Measurements from ENCODE around the gene NOL6. TPM values are rescaled to one million over a fixed set of nuclear protein-coding genes. Genes with fewer than 3 reads are reported as not detected.
A peak's percentile ranks its signal among the peaks of the same experiment; 100 is the strongest.
"Not testable (repeated sequence)": the region's sequence is repeated elsewhere in the genome, so short reads cannot be mapped to it uniquely, and the experiment has no call there.

The NOL6 gene
- total RNA-seq, 6 experiments from 2014 or later: 57.9 to 69.2 (median 62.2) TPM

DNA sequence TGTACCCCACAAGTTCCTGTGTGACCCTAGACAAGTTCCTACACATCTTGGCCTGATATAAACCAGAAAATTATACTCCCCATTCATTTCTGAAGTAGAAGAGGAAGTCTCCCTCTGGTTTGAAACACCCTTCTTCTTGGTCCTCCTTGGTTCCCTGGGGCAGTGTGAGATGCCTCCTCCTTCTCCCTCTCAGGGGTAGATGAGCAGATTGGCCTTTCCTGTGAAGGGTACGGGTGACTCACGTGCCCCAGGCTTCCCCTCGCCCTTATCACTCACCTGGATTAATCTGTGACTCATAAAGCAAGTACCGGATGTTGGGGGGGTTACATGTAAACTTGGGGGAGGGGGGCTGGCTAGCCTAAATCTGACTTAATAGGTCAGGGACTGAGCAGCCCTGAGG lies 15.3 kb downstream of the NOL6 start:
- Mint-ChIP-seq H3K27ac (peak overlapping the region; percentile 55; the same call in 1 of the 2 replicates), H3K27me3 (ENCODE audit: insufficient read depth) (peaks cover 2% of the 10 kb centered on the region), H3K9me3 (no peaks in the 10 kb centered on the region), H3K4me1 (ENCODE audit: low read depth) (peaks cover 18% of the 10 kb centered on the region), H3K36me3 (ENCODE audit: low read depth) (0 out of 2 replicates have a peak, but pooled peaks cover 9% of the 10 kb centered on the region), H3K4me3 (no peak overlapping the region)
- TF ChIP-seq, protein P1, sequence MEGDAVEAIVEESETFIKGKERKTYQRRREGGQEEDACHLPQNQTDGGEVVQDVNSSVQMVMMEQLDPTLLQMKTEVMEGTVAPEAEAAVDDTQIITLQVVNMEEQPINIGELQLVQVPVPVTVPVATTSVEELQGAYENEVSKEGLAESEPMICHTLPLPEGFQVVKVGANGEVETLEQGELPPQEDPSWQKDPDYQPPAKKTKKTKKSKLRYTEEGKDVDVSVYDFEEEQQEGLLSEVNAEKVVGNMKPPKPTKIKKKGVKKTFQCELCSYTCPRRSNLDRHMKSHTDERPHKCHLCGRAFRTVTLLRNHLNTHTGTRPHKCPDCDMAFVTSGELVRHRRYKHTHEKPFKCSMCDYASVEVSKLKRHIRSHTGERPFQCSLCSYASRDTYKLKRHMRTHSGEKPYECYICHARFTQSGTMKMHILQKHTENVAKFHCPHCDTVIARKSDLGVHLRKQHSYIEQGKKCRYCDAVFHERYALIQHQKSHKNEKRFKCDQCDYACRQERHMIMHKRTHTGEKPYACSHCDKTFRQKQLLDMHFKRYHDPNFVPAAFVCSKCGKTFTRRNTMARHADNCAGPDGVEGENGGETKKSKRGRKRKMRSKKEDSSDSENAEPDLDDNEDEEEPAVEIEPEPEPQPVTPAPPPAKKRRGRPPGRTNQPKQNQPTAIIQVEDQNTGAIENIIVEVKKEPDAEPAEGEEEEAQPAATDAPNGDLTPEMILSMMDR (IDR thresholded peaks at IDR 0.05): no peak
- peak; percentile 14 for DNase-seq

DNA sequence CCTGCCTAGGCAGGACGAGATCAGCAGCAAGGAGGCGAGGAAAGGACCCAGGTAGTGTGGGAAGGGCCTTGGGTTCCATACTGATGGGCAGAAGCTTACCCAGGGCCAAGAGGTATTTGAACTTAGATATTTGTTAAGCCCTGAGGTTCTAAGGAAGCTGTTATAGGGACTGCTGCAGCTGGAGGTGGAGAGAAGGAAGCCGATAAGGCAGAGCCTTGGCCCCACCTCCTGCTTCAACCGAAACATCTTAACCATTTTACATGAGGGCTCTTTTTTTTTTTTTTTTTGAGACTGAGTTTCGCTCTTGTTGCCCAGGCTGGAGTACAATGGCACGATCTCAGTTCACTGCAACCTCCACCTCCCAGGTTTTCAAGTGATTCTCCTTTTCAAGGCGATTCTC lies 17.8 kb downstream of the NOL6 start:
- Mint-ChIP-seq H3K27ac (no peak overlapping the region), H3K9me3 (no peaks in the 10 kb centered on the region), H3K27me3 (ENCODE audit: insufficient read depth) (no peaks in the 10 kb centered on the region; the same call in 1 of the 2 replicates), H3K4me1 (ENCODE audit: low read depth) (peaks cover 30% of the 10 kb centered on the region), H3K36me3 (ENCODE audit: low read depth) (no peaks in the 10 kb centered on the region), H3K4me3 (no peak overlapping the region)
- DNase-seq: no peak
- TF ChIP-seq, protein P1 (IDR thresholded peaks at IDR 0.05): no peak

DNA sequence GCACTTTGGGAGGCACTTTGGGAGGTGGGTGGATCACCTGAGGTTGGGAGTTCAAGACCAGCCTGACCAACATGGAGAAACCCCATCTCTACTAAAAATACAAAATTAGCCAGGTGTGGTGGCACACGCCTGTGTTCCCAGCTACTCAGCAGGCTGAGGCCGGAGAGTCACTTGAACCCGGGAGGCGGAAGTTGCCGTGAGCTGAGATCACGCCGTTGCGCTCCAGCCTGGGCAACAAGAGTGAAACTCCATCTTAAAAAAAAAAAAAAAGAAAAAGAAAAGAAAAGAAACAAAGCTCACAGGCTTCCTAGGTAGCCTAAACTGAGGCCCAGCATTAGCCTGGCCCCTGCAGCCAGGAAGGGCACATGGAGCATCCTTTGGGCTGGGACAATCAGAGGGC lies 18.3 kb downstream of the NOL6 start:
- H3K9me3 Mint-ChIP-seq; H3K4me3 Mint-ChIP-seq; H3K36me3 Mint-ChIP-seq (ENCODE audit: low read depth); DNase-seq; H3K27ac Mint-ChIP-seq; H3K27me3 Mint-ChIP-seq (ENCODE audit: insufficient read depth): not testable (repeated sequence)
- peaks cover 30% of the 10 kb centered on the region for H3K4me1 Mint-ChIP-seq (ENCODE audit: low read depth)

DNA sequence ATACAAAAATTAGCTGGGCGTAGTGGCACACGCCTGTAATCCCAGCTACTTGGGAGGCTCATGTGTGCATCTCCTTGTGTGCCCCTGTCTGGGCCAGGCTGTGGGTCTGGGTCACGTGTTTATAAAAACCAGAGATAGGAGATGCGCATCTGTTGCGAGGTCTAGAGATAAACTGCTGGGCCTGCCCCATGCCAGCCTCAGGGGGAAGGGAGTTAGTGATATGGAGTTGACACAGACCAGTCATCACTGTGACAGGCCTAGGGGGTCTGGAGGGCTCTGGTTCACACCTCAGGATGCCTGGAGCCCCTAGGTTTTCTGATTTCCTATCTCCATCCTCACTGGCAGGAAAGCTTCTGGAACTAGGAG lies 19.1 kb downstream of the NOL6 start:
- not testable (repeated sequence) for H3K4me3 Mint-ChIP-seq; H3K27ac Mint-ChIP-seq; H3K27me3 Mint-ChIP-seq (ENCODE audit: insufficient read depth); DNase-seq; H3K36me3 Mint-ChIP-seq (ENCODE audit: low read depth); H3K9me3 Mint-ChIP-seq
- peaks cover 29% of the 10 kb centered on the region for H3K4me1 Mint-ChIP-seq (ENCODE audit: low read depth)

DNA sequence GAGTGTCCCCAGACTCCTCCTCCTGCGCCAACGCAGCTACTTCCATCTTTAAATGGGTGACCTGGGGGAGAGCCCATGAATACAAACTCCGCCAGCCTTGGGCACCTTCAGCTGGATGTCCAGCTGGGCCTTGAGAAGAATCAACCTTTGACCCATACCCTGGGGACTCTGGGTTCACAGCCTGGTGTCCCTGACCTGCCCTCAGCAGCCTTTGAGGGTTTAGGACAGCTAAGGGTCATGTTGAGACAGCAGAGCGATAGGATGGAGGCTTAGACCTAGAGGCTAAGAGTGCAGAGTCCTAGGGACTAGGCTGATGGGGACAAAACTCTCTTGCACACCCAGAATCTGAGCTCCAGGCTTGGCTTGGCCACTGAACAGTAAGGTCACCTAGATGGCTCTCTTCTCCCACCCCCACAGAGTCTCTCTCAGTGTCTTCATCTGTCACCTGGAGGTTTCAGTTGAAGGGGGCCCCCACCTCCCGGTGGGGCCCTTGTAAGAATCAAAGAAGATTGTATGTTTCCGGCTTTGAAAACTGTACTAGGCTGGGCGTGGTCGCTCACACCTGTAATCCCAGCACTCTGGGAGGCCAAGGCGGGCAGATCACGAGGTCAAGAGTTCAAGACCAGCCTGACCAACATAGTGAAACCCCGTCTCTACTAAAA lies 19.6 kb downstream of the NOL6 start:
- DNase-seq: no peak
- TF ChIP-seq, protein P1 (IDR thresholded peaks at IDR 0.05): no peak
- H3K4me1 Mint-ChIP-seq (ENCODE audit: low read depth): peaks cover 24% of the 10 kb centered on the region
- no peak overlapping the region for H3K4me3 Mint-ChIP-seq
- H3K27ac Mint-ChIP-seq: no peak overlapping the region
- no peaks in the 10 kb centered on the region for H3K9me3 Mint-ChIP-seq
- H3K36me3 Mint-ChIP-seq (ENCODE audit: low read depth): no peaks in the 10 kb centered on the region
- no peaks in the 10 kb centered on the region; the same call in 1 of the 2 replicates for H3K27me3 Mint-ChIP-seq (ENCODE audit: insufficient read depth)

DNA sequence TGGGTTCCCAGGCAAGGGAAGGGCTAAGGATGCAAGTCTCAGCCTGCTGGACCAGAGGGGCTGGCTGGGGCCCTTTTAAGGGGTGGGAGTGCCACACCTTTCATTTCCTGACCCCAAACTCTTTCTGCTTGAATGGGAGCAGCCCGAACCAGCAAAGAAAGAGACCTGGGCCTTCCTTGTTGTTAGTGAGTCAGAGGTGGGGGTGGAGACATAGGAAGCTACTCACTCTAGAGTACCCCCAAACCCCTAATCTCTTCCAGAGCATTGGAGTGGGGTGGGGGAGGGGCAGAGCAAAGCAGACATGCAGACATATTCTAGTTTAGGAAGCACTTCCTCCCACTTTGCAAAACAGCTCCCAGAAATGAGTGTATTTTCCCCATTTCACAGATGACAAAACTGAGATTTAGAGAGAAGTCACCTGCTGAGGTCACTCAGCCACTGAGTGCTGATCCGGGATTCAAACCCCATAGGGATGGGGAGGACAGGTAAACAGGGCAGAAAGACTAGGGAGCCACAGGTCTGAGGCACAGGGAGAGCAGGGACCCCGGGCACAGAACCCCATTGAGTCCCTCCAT lies 20.4 kb downstream of the NOL6 start:
- TF ChIP-seq, protein P1 (IDR thresholded peaks at IDR 0.05): no peak
- Mint-ChIP-seq H3K4me3 (no peak overlapping the region; the same call in 1 of the 2 replicates), H3K9me3 (no peaks in the 10 kb centered on the region), H3K36me3 (ENCODE audit: low read depth) (no peaks in the 10 kb centered on the region), H3K4me1 (ENCODE audit: low read depth) (peaks cover 16% of the 10 kb centered on the region), H3K27me3 (ENCODE audit: insufficient read depth) (no peaks in the 10 kb centered on the region; the same call in 1 of the 2 replicates), H3K27ac (peak overlapping the region; percentile 81)
- DNase-seq: no peak
